T-helper 1 cell treated with Interleukin-12 subunit alpha and Interleukin-12 subunit beta and Interleukin-4 antibody, amounts not matched to agents 30 μg/mL and 1 μg/mL, for 36 hours (primary cell): ENCODE data around the gene SLIT1.

Experiments used
- H3K27ac Mint-ChIP-seq: one replicate; pipeline ENCODE4 v1.8.0; 2021; ENCODE audit warnings: mild to moderate bottlenecking, mixed read lengths
- H3K27me3 Mint-ChIP-seq: one replicate; pipeline ENCODE4 v1.8.0; 2021; ENCODE audit warnings: low read depth, mixed read lengths
- H3K36me3 Mint-ChIP-seq: one replicate; pipeline ENCODE4 v1.8.0; 2021; ENCODE audit warnings: low read depth, mixed read lengths
- H3K4me1 Mint-ChIP-seq: one replicate; pipeline ENCODE4 v1.8.0; 2021; ENCODE audit warnings: low read depth, mixed read lengths
- H3K4me3 Mint-ChIP-seq: one replicate; pipeline ENCODE4 v1.8.0; 2021; ENCODE audit warnings: mild to moderate bottlenecking, moderate library complexity, mixed read lengths
- H3K9me3 Mint-ChIP-seq: one replicate; pipeline ENCODE4 v1.8.0; 2021; ENCODE audit warnings: mixed read lengths

The SLIT1 gene

DNA sequence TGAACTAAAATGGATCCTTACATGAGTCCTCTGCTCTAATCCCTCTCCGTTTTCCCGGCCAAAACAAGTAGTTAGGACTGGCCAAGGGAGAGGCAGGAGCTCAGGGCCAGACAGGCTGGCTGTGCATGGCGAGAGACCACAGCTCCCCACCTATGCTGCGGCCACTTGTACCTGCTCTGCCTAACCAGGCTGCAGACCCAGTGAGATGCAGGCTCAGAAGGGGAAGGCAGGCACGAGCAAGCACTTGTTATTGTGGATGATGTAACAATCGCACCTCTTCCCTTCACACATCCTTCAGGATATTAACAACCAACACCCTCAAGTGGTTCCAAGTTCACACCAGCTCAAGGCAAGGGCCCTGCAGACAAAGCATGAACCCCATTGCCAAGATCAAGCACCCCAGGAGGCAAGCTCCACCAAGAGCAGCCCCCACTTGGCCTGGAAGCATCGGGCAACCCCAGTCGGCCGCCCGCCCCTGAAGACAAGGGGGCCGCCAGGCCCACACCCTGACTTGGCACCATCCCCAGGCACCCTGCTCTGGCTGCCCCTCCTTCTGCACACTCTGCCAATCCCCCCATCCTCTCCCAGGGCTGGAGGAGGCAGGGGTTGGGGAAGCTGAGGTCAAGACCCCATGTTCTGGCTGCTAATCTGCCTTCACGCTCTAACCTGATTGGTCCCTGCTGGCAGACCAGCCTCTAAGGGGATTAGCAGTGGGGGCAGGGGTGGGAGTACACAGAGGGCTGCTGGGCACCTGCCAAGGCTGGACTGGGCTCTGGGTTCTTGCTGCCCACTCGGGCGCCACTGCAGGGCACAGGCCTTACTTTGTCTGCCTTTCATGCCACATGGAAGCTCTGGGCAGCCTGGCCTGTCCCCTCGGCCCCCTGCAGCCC is 111.3 kb downstream of the SLIT1 start:
- Mint-ChIP-seq H3K27me3 (peaks cover 28% of the 10 kb centered on the region), H3K4me1 (peaks cover 6% of the 10 kb centered on the region), H3K9me3 (peaks cover 5% of the 10 kb centered on the region), H3K27ac (no peak overlapping the region), H3K4me3 (no peak overlapping the region), H3K36me3 (no peaks in the 10 kb centered on the region)

DNA sequence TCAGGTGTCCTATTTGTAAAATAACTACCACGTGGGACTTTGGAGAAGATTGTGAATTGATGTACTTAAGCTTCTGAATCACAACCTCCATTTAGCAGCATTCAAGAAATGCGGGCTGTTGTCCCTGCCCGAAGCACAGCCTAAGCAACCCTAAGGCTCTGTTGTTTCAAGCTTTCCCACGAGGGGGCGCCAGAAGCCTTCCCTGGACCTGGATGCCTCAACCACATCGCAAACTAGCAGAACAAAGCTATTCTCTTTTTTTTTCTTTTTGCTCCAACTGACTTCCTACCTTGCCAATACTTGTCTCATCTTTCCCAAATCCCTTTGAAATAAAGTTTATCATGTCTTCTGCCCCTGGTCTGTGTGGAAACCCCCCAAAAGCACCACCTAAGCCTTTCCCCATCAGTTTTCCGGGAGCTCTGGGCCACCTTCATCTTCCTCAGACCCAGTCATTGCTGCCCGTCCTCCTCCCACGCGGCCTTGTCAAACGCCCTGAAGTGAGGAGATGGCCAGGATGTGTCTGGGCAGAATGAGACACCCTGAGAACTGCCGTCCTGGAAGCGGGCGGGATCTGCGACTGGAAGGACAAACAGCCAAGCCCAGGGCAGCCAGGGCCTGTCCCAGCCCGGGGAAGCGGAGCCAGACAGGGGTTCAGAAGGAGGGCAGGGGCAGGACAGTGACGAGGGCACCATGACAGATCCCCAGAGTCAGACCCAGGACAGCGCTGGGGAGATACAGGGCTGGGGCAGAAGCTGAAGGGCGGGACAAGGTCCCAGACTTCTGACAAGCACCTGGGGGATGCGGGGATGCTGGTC is 112.7 kb downstream of the SLIT1 start:
- Mint-ChIP-seq H3K4me1 (peaks cover 9% of the 10 kb centered on the region), H3K4me3 (no peak overlapping the region), H3K27me3 (peaks cover 22% of the 10 kb centered on the region), H3K27ac (no peak overlapping the region), H3K36me3 (no peaks in the 10 kb centered on the region), H3K9me3 (peaks cover 8% of the 10 kb centered on the region)

DNA sequence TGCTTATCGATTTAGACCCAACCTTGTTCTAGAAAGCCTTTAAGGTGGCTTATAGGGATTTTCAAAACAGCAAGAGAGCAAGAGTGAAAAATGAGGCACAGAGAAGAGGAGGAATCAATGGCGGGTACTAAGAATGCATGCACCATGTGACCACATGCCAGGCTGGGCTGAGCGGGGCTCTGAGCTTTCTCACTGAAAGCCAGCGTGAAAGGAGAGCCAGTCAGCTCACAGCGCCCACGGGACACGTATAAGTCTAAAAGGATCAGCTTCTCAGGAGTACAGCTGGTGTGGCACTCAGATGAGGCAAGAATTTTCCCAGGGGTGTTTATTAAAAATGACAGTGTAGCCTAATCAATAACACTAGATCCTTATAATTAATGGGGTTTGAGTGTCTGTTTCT is 114.3 kb downstream of the SLIT1 start:
- peaks cover 9% of the 10 kb centered on the region for H3K4me1 Mint-ChIP-seq
- H3K9me3 Mint-ChIP-seq, result peaks cover 8% of the 10 kb centered on the region
- no peak overlapping the region for H3K4me3 Mint-ChIP-seq
- no peaks in the 10 kb centered on the region for H3K36me3 Mint-ChIP-seq
- peaks cover 22% of the 10 kb centered on the region for H3K27me3 Mint-ChIP-seq
- no peak overlapping the region for H3K27ac Mint-ChIP-seq

- H3K4me3 Mint-ChIP-seq, result no peak overlapping the region
- H3K27ac Mint-ChIP-seq, result peak overlapping the region; percentile 53
- peaks cover 8% of the 10 kb centered on the region for H3K9me3 Mint-ChIP-seq
- peaks cover 22% of the 10 kb centered on the region for H3K27me3 Mint-ChIP-seq
- H3K36me3 Mint-ChIP-seq, result no peaks in the 10 kb centered on the region
- peaks cover 9% of the 10 kb centered on the region for H3K4me1 Mint-ChIP-seq
These were observed 116.0 kb downstream of the SLIT1 start for GRCh38 chr10:97069576-97070362.

GRCh38 chr10:97069026-97069425 is 116.7 kb downstream of the SLIT1 start:
- Mint-ChIP-seq H3K36me3 (no peaks in the 10 kb centered on the region), H3K27ac (no peak overlapping the region)

GRCh38 chr10:97067716-97068391 is 117.9 kb downstream of the SLIT1 start:
- peaks cover 8% of the 10 kb centered on the region for H3K9me3 Mint-ChIP-seq
- no peak overlapping the region for H3K4me3 Mint-ChIP-seq
- peaks cover 9% of the 10 kb centered on the region for H3K4me1 Mint-ChIP-seq
- H3K27me3 Mint-ChIP-seq, result peaks cover 12% of the 10 kb centered on the region
- no peak overlapping the region for H3K27ac Mint-ChIP-seq
- no peaks in the 10 kb centered on the region for H3K36me3 Mint-ChIP-seq

More at GRCh38 chr10:97069026-97069425, 116.7 kb downstream of the SLIT1 start:
- Mint-ChIP-seq H3K4me3 (no peak overlapping the region), H3K9me3 (peaks cover 8% of the 10 kb centered on the region), H3K27me3 (peaks cover 17% of the 10 kb centered on the region), H3K4me1 (peaks cover 9% of the 10 kb centered on the region)

DNA sequence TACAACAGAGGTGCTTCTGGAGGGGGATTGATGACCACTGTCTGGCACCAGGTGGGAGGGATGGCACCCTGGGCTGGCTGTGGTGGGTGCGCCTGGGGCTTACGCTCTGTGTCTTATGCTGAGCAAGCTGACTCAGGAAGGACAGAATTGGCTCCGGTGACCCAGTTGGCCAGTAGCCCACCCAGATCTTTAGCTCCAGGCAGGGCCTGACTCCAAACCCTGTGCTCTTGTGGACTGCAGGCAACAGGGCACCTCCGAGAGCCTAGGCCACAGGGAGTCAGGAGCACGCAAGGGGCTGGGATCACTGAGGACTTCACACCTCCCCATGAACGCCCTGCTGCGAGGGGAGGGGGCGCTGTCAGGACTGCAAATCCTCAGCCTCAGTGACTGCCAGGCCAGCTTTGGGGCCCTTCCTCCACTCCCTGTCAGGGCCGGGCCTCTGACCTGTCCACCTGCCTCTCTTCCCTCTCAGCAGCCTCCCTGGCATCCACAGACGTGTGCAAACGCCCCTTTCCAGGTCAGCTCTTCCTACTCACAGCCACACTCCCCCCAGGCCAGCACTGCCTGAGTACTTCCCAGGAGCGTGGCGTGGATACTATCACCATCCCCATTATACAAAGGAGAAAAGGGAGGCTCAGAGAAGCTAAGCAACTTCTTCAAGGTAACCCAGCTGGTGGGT is 118.7 kb downstream of the SLIT1 start:
- Mint-ChIP-seq H3K27me3 (peaks cover 13% of the 10 kb centered on the region), H3K27ac (no peak overlapping the region), H3K4me1 (peaks cover 9% of the 10 kb centered on the region), H3K9me3 (peaks cover 8% of the 10 kb centered on the region), H3K36me3 (no peaks in the 10 kb centered on the region), H3K4me3 (no peak overlapping the region)

DNA sequence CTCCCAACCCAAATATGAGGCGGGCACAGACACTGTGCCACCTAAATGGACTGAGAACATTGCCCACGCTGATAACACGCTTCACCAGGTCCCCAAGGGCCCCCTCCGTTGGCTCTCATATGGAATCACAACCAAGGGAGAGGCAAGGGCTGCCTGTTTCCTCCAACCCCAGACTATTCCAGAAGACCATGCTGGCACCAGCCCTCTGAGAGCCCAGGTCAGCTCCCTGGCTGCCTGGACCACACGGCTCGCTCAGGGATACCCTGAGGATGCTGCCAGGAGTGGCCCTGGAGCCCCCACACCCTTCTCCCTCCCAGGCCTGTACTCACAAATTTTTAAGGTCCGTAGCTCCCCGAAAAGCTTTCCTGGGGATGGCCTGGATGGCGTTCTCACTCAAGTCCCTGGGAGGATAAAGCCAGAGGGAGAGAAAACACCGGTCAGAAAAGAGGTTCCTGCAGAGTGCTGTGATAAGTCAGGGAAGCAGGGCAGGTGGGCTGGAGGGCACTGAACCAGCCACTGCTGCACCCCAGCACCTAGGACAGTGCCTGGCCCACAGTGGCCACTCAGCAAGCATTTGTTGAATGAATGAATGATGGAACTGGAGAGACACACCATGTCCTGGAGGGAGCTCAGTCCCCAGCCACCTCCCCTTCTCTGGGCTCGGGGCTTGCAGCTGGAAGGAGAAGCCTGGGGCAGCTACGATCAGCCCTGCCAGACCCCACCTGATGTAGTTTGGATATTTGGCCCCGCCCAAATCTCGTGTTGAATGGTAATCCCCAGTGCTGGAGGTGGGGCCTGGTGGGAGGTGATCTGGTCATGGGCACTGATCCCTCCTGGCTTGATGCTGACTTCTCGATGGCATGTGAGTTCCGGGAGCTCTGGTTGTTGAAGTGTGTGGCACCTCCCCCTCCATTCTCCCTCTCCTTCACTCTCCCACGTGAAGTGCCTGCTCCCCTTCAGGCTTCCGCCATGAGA is 119.8 kb downstream of the SLIT1 start:
- peaks cover 7% of the 10 kb centered on the region for H3K27me3 Mint-ChIP-seq
- H3K27ac Mint-ChIP-seq, result no peak overlapping the region
- H3K4me3 Mint-ChIP-seq, result no peak overlapping the region
- H3K36me3 Mint-ChIP-seq, result no peaks in the 10 kb centered on the region
- H3K4me1 Mint-ChIP-seq, result peaks cover 9% of the 10 kb centered on the region
- H3K9me3 Mint-ChIP-seq, result peaks cover 8% of the 10 kb centered on the region

GRCh38 chr10:97065128-97065527 is 120.6 kb downstream of the SLIT1 start:
- Mint-ChIP-seq H3K4me1 (peaks cover 9% of the 10 kb centered on the region), H3K27me3 (peaks cover 4% of the 10 kb centered on the region), H3K36me3 (no peaks in the 10 kb centered on the region), H3K9me3 (peaks cover 8% of the 10 kb centered on the region), H3K4me3 (no peak overlapping the region), H3K27ac (no peak overlapping the region)

DNA sequence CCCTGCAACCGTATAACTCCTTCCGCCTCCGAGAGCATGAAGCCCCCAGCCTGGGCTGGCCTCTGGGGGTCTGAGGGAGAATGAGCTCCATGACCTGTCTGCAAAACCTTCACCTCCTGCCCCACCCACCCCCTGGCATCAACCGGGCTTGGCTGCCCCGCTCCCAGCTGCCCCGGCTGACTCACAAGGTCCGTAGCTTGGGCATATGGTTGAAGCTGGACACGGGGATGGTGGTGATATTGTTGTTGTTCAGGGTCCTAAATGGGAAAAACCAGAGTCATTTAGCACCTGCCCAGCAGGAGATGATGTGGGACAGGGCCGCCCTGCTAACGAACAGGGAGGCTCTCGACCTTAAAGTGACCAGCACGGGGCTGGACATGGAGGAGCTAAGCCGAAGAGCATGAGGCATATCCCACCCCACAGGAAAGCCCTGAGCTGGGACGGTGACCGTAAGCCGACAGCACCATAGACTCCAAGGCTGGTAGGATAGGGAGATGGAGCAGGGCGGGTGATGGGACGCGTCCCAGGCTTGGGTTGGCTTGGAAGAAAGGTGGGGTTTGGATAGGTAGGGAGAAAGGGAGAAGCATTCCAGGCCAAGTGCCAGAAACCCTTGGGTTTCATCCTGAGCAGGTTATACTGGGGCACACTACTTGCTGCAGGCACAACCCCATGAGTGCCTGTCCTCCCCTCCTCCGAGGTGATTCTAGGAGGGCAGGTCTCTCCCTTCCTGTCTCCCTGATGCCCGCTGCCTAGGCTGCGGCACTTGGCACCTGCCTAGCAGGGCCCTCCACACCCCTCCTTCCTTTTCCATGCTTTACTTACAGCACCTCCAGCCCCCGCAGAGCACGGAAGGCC is 121.5 kb downstream of the SLIT1 start:
- no peaks in the 10 kb centered on the region for H3K36me3 Mint-ChIP-seq
- H3K27ac Mint-ChIP-seq, result no peak overlapping the region
- H3K4me1 Mint-ChIP-seq, result peaks cover under 1% of the 10 kb centered on the region
- H3K9me3 Mint-ChIP-seq, result peaks cover under 1% of the 10 kb centered on the region
- no peak overlapping the region for H3K4me3 Mint-ChIP-seq
- peaks cover 4% of the 10 kb centered on the region for H3K27me3 Mint-ChIP-seq

DNA sequence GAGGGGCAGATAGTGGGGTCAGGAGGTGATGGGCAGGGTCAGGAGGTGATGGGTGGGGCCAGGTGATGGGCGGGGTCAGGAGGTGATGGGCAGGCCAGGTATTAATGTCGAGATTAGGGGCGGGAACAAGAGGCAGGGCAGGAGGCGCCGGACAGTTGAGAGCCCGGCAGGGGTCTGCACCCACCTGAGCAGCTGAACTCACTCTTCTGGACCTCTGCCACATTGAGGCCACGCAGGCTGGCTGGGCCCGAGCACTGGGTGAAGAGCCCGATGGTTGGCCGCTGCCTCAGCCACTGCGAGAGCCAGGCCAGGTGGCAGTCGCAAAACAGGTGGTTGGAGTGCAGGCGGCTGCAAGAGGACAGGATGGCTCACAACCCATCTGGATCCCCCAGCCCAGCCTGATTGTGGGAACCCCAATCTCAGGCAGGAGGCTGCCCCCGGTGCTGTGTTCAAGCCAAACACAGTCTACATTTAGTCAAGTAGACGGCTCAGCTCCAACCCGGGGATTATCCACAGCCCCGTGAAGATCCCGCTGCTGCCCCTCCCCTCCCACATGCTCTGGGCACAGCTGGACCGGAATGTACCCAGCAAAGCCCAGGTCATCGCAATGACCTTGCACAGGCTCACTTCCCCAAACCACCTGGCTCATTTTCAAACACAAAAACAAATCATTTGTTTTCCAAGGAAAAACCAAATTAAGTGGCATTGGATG is 122.3 kb downstream of the SLIT1 start:
- no peak overlapping the region for H3K4me3 Mint-ChIP-seq
- H3K27me3 Mint-ChIP-seq, result peaks cover 4% of the 10 kb centered on the region
- no peak overlapping the region for H3K27ac Mint-ChIP-seq
- H3K36me3 Mint-ChIP-seq, result no peaks in the 10 kb centered on the region
- H3K4me1 Mint-ChIP-seq, result no peaks in the 10 kb centered on the region
- H3K9me3 Mint-ChIP-seq, result no peaks in the 10 kb centered on the region
